Heart left ventricle (tissue), 16 donors: Measurements from ENCODE around the gene PROSER2. TPM values are rescaled to one million over a fixed set of nuclear protein-coding genes. Genes with fewer than 3 reads are reported as not detected.

Experiments used
- ATAC-seq, 4 donors: fragments of 200-7000 bp; cut with Tn5 transposase; one replicate each; pipeline ENCODE4 v1.9.1; 2020 to 2022; ENCODE audit warnings: moderate library complexity in 4 of 4, mild to moderate bottlenecking in 3 of 4, moderate number of reproducible peaks in 1 of 4
- DNase-seq, 5 donors: peaks; one replicate each; pipeline ENCODE4 v3.0.0-alpha.2; 2020
- H3K27ac ChIP-seq, 12 donors: fragments of 200-600 bp; sonication (generic) in 4 of 12; one replicate each; pipeline versions ENCODE4 v1.5.0 to v1.8.0; 2016 to 2022; ENCODE audit warnings: mild to moderate bottlenecking in 2 of 12
- H3K27me3 ChIP-seq, 9 donors: fragments of 200-600 bp; sonication (generic) in 2 of 9; one replicate each; pipeline versions ENCODE4 v1.5.1 to v1.8.0; 2016 to 2022; ENCODE audit warnings: mild to moderate bottlenecking in 3 of 9
- H3K36me3 ChIP-seq, 9 donors: fragments of 200-600 bp; sonication (generic) in 2 of 9; one replicate each; pipeline versions ENCODE4 v1.5.0 to v1.8.0; 2018 to 2022; ENCODE audit warnings: mild to moderate bottlenecking in 2 of 9
- H3K4me1 ChIP-seq, 12 donors: fragments of 200-600 bp; sonication (generic) in 4 of 12; one replicate each; pipeline versions ENCODE4 v1.5.0 to v1.8.0; 2016 to 2022; ENCODE audit warnings: mild to moderate bottlenecking in 3 of 12
- H3K4me3 ChIP-seq, 12 donors: fragments of 200-600 bp; sonication (generic) in 4 of 12; one replicate each; pipeline versions ENCODE4 v1.5.0 to v1.8.0; 2017 to 2022; ENCODE audit warnings: mild to moderate bottlenecking in 9 of 12, moderate library complexity in 4 of 12
- H3K9me3 ChIP-seq, 12 donors: fragments of 200-600 bp; sonication (generic) in 4 of 12; one replicate each; pipeline versions ENCODE4 v1.5.0 to v1.8.0; 2016 to 2022; ENCODE audit warnings: mild to moderate bottlenecking in 1 of 12
- POLR2A ChIP-seq, 2 donors: fragments of 450-650 bp; IDR thresholded peaks; one replicate each; pipeline ENCODE4 v1.6.1; 2017; ENCODE audit warnings: antibody characterized with exemption in 2 of 2, mild to moderate bottlenecking in 2 of 2, moderate library complexity in 2 of 2
- WGBS, 4 donors: extraction: QIAGEN DNeasy Blood & Tissue Kit in 2 of 4; methylation state at CpG; one replicate each; pipeline versions ENCODE4 v1.1.5 to v1.1.7; 2013 to 2018; 5-methylcytosine and 5-hydroxymethylcytosine counted together
- intact Hi-C, 10 donors: fragments of 100-400 bp; cut with DNase I; formaldehyde crosslinking; loops; one replicate each; pipeline versions ENCODE4 v1.11.1 to v1.14.2; 2022
- polyA plus RNA-seq, 2 donors: library from polyadenylated mRNA; stranded (reverse); fragments of 200-250 nt; gene quantifications; one replicate each; pipeline ENCODE4 v1.2.3, GENCODE V29; 2013
- total RNA-seq, 9 donors: library from RNA; depleted of rRNA in 2 of 9; stranded (reverse); fragments of >200 nt in 2 of 9; fragmentation: NEBNext Ultra II Directional in 3 of 9; extraction: Animal tissue kit (Norgen Biotek cat#: 25700) in 3 of 9; gene quantifications; one replicate each; pipeline versions ENCODE4 v1.1.0 to v1.2.4, GENCODE V29; 2016 to 2023
- TF ChIP-seq, protein P1 (sequence below), 12 donors: fragments of 200-600 bp; sonication (generic) in 4 of 12; IDR thresholded peaks; one replicate each; pipeline versions ENCODE4 v1.5.0 to v1.8.0; 2018 to 2022; ENCODE audit warnings: antibody characterized with exemption in 12 of 12, mild to moderate bottlenecking in 5 of 12
- donor health status: ischemic (EF 13 %, LVEDD 7.1; RV severe dilation, severe dysfunction).
- donor health status: healthy with polysubstance abuse.
- donor health status: DM: no; HTN: yes; CAD: no.
- donor health status: DM: no; HTN: no; CAD: no.
- donor health status: ischemic (EF 25% LVEDD 6.9; RV normal size, moderate dysfunction).
- donor health status: ischemic (EF 25% LVEDD 5.7; RV mildly dilated, moderate dysfunction).
- donor health status: healthy.
- donor health status: DM: yes; HTN: yes; CAD: no.
- donor health status: ischemic (EF 35%, LVEDD 5.7; RV mildly dilated, moderate dysfunction).
- donor health status: nonischemic (EF 11% LVEDD 7.7; RV severe dilation, severe dysfunction).
- donor health status: DM: yes; HTN: yes; CAD: no.
- donor health status: PGD.
- donor health status: ischemic (EF 29% LVEDD 5.4; RV normal size, mild dysfunction).
- donor health status: nonischemic (EF 23%, LVEDD 6.1; RV moderate dilation, normal function).

The PROSER2 gene
- total and polyA plus RNA-seq, 11 donors: 0.38 to 3.3 (median 0.83) TPM

DNA sequence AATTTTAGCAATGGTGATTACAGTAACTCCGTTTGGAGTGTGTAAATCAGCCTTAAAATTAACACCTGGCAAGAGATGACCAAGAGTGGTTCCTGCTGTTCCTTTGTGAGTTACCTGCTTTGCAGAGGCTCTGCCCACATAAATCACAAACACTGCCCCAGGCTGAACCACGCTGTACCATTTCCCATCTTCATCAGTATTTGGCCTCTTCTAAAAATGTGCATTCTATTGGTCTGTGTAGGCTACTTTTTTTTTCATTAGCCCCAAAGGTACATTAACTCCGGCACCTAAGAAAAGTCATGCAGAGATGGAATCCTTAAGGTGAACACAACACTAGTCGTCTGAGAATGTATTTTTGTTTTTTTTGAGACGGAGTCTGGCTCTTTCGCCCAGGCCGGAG is 96.1 kb downstream of the PROSER2 start:
- TF ChIP-seq, protein P1, sequence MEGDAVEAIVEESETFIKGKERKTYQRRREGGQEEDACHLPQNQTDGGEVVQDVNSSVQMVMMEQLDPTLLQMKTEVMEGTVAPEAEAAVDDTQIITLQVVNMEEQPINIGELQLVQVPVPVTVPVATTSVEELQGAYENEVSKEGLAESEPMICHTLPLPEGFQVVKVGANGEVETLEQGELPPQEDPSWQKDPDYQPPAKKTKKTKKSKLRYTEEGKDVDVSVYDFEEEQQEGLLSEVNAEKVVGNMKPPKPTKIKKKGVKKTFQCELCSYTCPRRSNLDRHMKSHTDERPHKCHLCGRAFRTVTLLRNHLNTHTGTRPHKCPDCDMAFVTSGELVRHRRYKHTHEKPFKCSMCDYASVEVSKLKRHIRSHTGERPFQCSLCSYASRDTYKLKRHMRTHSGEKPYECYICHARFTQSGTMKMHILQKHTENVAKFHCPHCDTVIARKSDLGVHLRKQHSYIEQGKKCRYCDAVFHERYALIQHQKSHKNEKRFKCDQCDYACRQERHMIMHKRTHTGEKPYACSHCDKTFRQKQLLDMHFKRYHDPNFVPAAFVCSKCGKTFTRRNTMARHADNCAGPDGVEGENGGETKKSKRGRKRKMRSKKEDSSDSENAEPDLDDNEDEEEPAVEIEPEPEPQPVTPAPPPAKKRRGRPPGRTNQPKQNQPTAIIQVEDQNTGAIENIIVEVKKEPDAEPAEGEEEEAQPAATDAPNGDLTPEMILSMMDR (IDR thresholded peaks at IDR 0.05): no peak
- no peak for TF ChIP-seq POLR2A (IDR thresholded peaks at IDR 0.05)
- no peak overlapping the region for H3K4me3 ChIP-seq
- no peak for DNase-seq
- no peak overlapping the region for H3K27ac ChIP-seq
- H3K36me3 ChIP-seq: peaks cover 0 to 52% (median 43%) of the 10 kb centered on the region in 9 donors
- 90 to 93% (median 91%) methylated on average over 7 of the region's 7 CpGs for WGBS, 4 donors
- no peak for ATAC-seq
- H3K9me3 ChIP-seq: no peaks in the 10 kb centered on the region
- no peaks in the 10 kb centered on the region for H3K27me3 ChIP-seq
- intact Hi-C loops: no loop called here
- H3K4me1 ChIP-seq: no peaks in the 10 kb centered on the region

Other genes starting within 250 kb of the PROSER2 start
- gene USP6NL, start 211.7 kb upstream of the PROSER2 start, total RNA-seq: 10 to 100 TPM in 3 of 9 donors, 1 to 10 TPM in 6; 5.7 to 12.2 (median 9.7) TPM
- 1 to 10 TPM; 1.3 to 8.6 TPM for gene USP6NL, start 211.7 kb upstream of the PROSER2 start, polyA plus RNA-seq
- 100 to 1,000 TPM in 3 of 9 donors, 10 to 100 TPM in 6; 36.8 to 554 (median 66.1) TPM for gene ECHDC3, start 81.0 kb upstream of the PROSER2 start, total RNA-seq
- 100 to 1,000 TPM in 1 of 2 donors, 10 to 100 TPM in 1; 30.2 to 115 TPM for gene ECHDC3, start 81.0 kb upstream of the PROSER2 start, polyA plus RNA-seq
- gene UPF2, start 219.5 kb downstream of the PROSER2 start, total RNA-seq: 10 to 100 TPM; 12.3 to 20.9 (median 15.8) TPM
- gene UPF2, start 219.5 kb downstream of the PROSER2 start, polyA plus RNA-seq: 10 to 100 TPM in 1 of 2 donors, 1 to 10 TPM in 1; 7.9 to 15.7 TPM
- 10 to 100 TPM; 14.0 to 44.3 (median 31.4) TPM for gene DHTKD1, start 245.6 kb downstream of the PROSER2 start, total RNA-seq
- gene DHTKD1, start 245.6 kb downstream of the PROSER2 start, polyA plus RNA-seq: 10 to 100 TPM; 11.4 to 18.9 TPM